A673 (cell line): Measurements from ENCODE around the gene CCDC59. TPM values are rescaled to one million over a fixed set of nuclear protein-coding genes. Genes with fewer than 3 reads are reported as not detected.

ENCODE experiments used
- BruUV-seq: library from RNA; stranded (reverse); fragments of 400-500 nt; replicated peaks from 2 replicates; lab custom pipeline; 2021; lab: Mats Ljungman, UMichigan
- CTCF ChIA-PET: fragments of 300-600 bp; sonication (Branson Sonifier 250); formaldehyde crosslinking; loops from one replicate; lab custom pipeline; 2022; ENCODE audit warnings: antibody characterized with exemption; lab: Charles Lee
- POLR2A ChIA-PET: fragments of 300-600 bp; sonication (Branson Sonifier 250); formaldehyde crosslinking; loops from one replicate; lab custom pipeline; 2022; ENCODE audit warnings: antibody characterized with exemption; ENCODE audit not compliant: low non-redundant PET; lab: Charles Lee
- DNase-seq: peaks from one replicate; pipeline ENCODE4 v3.0.0-alpha.2; 2015; ENCODE audit warnings: low spot score
- H3K27ac ChIP-seq: fragments of 200-600 bp; sonication (generic); 2 replicates; pipeline ENCODE4 v1.5.1; 2016; ENCODE audit warnings: mixed run types, low read depth, mild to moderate bottlenecking, mixed read lengths, antibody characterized with exemption, low read length; ENCODE audit not compliant: poor library complexity, severe bottlenecking
- H3K27me3 ChIP-seq: fragments of 200-600 bp; sonication (generic); replicated peaks from 2 replicates; pipeline ENCODE4 v1.6.1; 2017; ENCODE audit warnings: mixed run types, low read depth, mild to moderate bottlenecking, mixed read lengths, antibody characterized with exemption, low read length; ENCODE audit not compliant: insufficient read depth, poor library complexity
- H3K36me3 ChIP-seq: fragments of 200-600 bp; sonication (generic); 2 replicates; pipeline ENCODE4 v1.6.1; 2016; ENCODE audit warnings: mixed run types, mild to moderate bottlenecking, mixed read lengths, antibody characterized with exemption, low read length; ENCODE audit not compliant: insufficient read depth, poor library complexity, severe bottlenecking
- H3K4me1 ChIP-seq: fragments of 200-600 bp; sonication (generic); 2 replicates; pipeline ENCODE4 v1.6.1; 2017; ENCODE audit warnings: mixed run types, mild to moderate bottlenecking, mixed read lengths, antibody characterized with exemption, low read length; ENCODE audit not compliant: insufficient read depth, poor library complexity, severe bottlenecking
- H3K4me3 ChIP-seq: fragments of 200-600 bp; sonication (generic); 2 replicates; pipeline ENCODE4 v1.5.1; 2016; ENCODE audit warnings: low read depth, mixed run types, mild to moderate bottlenecking, mixed read lengths, low read length; ENCODE audit not compliant: poor library complexity, severe bottlenecking
- H3K9me3 ChIP-seq: fragments of 200-600 bp; sonication (generic); 2 replicates; pipeline ENCODE4 v1.6.1; 2016; ENCODE audit warnings: mixed run types, low read depth, mild to moderate bottlenecking, mixed read lengths, antibody characterized with exemption, low read length; ENCODE audit not compliant: poor library complexity, severe bottlenecking
- EZH2 ChIP-seq: fragments of 200-600 bp; sonication (generic); IDR thresholded peaks from 2 replicates; pipeline ENCODE4 v1.6.1; 2017; ENCODE audit warnings: borderline replicate concordance, low read depth, mild to moderate bottlenecking, mixed read lengths, antibody characterized with exemption, low read length; ENCODE audit not compliant: poor library complexity, severe bottlenecking
- intact Hi-C: fragments of 100-400 bp; cut with micrococcal nuclease; formaldehyde crosslinking; loops from one replicate; pipeline ENCODE4 v1.10.0; 2022; ENCODE audit not compliant: unreplicated experiment
- total RNA-seq: library from RNA; stranded (reverse); gene quantifications from 2 replicates; pipeline ENCODE4 v1.2.3, GENCODE V29; 2021
- TF ChIP-seq, protein P1 (sequence below): fragments of 300-800, 200-600 bp; sonication (generic); conservative IDR thresholded peaks from 2 replicates; pipeline ENCODE4 v1.5.1; 2017; ENCODE audit warnings: low read depth, mild to moderate bottlenecking, antibody characterized with exemption, low read length, moderate library complexity, mixed read lengths

CCDC59 gene
- total RNA-seq, 1 experiment from 2014 or later = 83.1 TPM

- no peak for DNase-seq
- no peak overlapping the region for H3K27ac ChIP-seq
- TF ChIP-seq, protein P1, sequence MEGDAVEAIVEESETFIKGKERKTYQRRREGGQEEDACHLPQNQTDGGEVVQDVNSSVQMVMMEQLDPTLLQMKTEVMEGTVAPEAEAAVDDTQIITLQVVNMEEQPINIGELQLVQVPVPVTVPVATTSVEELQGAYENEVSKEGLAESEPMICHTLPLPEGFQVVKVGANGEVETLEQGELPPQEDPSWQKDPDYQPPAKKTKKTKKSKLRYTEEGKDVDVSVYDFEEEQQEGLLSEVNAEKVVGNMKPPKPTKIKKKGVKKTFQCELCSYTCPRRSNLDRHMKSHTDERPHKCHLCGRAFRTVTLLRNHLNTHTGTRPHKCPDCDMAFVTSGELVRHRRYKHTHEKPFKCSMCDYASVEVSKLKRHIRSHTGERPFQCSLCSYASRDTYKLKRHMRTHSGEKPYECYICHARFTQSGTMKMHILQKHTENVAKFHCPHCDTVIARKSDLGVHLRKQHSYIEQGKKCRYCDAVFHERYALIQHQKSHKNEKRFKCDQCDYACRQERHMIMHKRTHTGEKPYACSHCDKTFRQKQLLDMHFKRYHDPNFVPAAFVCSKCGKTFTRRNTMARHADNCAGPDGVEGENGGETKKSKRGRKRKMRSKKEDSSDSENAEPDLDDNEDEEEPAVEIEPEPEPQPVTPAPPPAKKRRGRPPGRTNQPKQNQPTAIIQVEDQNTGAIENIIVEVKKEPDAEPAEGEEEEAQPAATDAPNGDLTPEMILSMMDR = no peak
- TF ChIP-seq EZH2 = no peak
- POLR2A ChIA-PET = no interaction called here
- H3K4me1 ChIP-seq = peaks cover 2% of the 10 kb centered on the region
- CTCF ChIA-PET = no interaction called here
- H3K4me3 ChIP-seq = no peak overlapping the region
- no peaks in the 10 kb centered on the region for H3K27me3 ChIP-seq
- BruUV-seq = no TSS peak
- H3K36me3 ChIP-seq = peaks cover 38% of the 10 kb centered on the region
- intact Hi-C loops = no loop called here
- no peaks in the 10 kb centered on the region for H3K9me3 ChIP-seq
Observed at GRCh38 chr12:82350161-82350560, 8.0 kb downstream of the CCDC59 start.

GRCh38 chr12:82329508-82329907, 28.7 kb downstream of the CCDC59 start:
- ChIA-PET CTCF (no interaction called here), POLR2A (interaction anchor here (0.6 kb wide), 1 partner anchor 1148 kb away, joined by 3 read pairs; no protein-coding TSS in a partner anchor)
- Histone ChIP-seq H3K36me3 (no peaks in the 10 kb centered on the region), H3K27ac (no peak overlapping the region), H3K9me3 (no peaks in the 10 kb centered on the region), H3K4me1 (peaks cover 12% of the 10 kb centered on the region), H3K27me3 (no peaks in the 10 kb centered on the region), H3K4me3 (no peak overlapping the region)
- BruUV-seq = no TSS peak
- no peak for TF ChIP-seq EZH2
- TF ChIP-seq, protein P1 = no peak
- peak; percentile 71 for DNase-seq
- intact Hi-C loops = no loop called here

- no peak overlapping the region for H3K4me3 ChIP-seq
- H3K36me3 ChIP-seq = no peaks in the 10 kb centered on the region
- H3K27me3 ChIP-seq = no peaks in the 10 kb centered on the region
- no peak overlapping the region for H3K27ac ChIP-seq
- TF ChIP-seq, protein P1 = no peak
- TF ChIP-seq EZH2 = no peak
- no TSS peak for BruUV-seq
- peaks cover 12% of the 10 kb centered on the region for H3K4me1 ChIP-seq
- intact Hi-C loops = loop anchor here (1.0 kb wide), 1 partner anchor 684 kb away; no protein-coding TSS in a partner anchor
- ChIA-PET CTCF (no interaction called here), POLR2A (no interaction called here)
- no peaks in the 10 kb centered on the region for H3K9me3 ChIP-seq
- DNase-seq = no peak
Observed at GRCh38 chr12:82327861-82328260, 30.3 kb downstream of the CCDC59 start.
